Measurements from ENCODE around the gene HABP2. TPM values are rescaled to one million over a fixed set of nuclear protein-coding genes. Genes with fewer than 3 reads are reported as not detected.

HABP2 gene
- total and polyA plus RNA-seq, 4 donors, result not detected

GRCh38 chr10:113543107-113543955 lies 9.5 kb upstream of the HABP2 start:
- WGBS, 2 donors, result 83 to 85% methylated on average over 5 of the region's 5 CpGs
- no peaks in the 10 kb centered on the region for H3K27me3 ChIP-seq (ENCODE audit: control insufficient read depth in 1 of 2, insufficient read depth in 2 of 2, low read length in 1 of 2)
- ATAC-seq (ENCODE audit: low FRiP score) (no peak), DNase-seq (peak in 1 of 2 donors; percentile 38)
- no peaks in the 10 kb centered on the region for H3K36me3 ChIP-seq (ENCODE audit: control insufficient read depth in 1 of 2, insufficient read depth in 2 of 2, low read length in 1 of 2)
- no peak overlapping the region for H3K4me3 ChIP-seq (ENCODE audit: low read length in 2 of 2)
- intact Hi-C loops (cut with DNase I), result no loop called here
- H3K27ac ChIP-seq (ENCODE audit: low read depth in 1 of 2, low read length in 2 of 2), result no peak overlapping the region
- H3K4me1 ChIP-seq (ENCODE audit: control insufficient read depth in 1 of 2, insufficient read depth in 2 of 2, low read length in 2 of 2), result no peaks in the 10 kb centered on the region
- H3K9me3 ChIP-seq (ENCODE audit: control insufficient read depth, low read length), result no peaks in the 10 kb centered on the region

DNA sequence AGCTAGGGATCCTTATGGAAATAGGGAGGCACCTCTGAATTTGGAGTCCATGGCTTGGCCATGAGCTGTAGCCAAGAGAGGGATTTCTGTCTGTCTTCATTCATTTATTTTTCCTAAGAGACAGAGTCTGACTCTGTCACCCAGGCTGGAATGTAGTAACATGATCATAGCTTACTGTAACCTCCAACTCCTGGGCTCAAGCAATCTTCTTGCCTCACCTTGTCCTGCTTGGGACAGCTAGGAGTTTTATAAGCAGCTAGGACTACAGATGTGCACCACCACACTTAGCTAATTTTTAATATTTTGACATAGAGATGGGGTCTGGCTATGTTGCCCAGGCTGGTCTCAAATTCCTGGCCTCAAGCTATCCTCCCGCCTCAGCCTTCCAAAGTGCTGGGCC lies 8.5 kb upstream of the HABP2 start:
- intact Hi-C loops (cut with DNase I), result no loop called here
- ATAC-seq (ENCODE audit: low FRiP score) (no peak), DNase-seq (no peak)
- Histone ChIP-seq H3K4me1 (ENCODE audit: control insufficient read depth in 1 of 2, insufficient read depth in 2 of 2, low read length in 2 of 2) (no peaks in the 10 kb centered on the region), H3K36me3 (ENCODE audit: control insufficient read depth in 1 of 2, insufficient read depth in 2 of 2, low read length in 1 of 2) (no peaks in the 10 kb centered on the region), H3K27me3 (ENCODE audit: control insufficient read depth in 1 of 2, insufficient read depth in 2 of 2, low read length in 1 of 2) (no peaks in the 10 kb centered on the region), H3K4me3 (ENCODE audit: low read length in 2 of 2) (no peak overlapping the region), H3K9me3 (ENCODE audit: control insufficient read depth, low read length) (no peaks in the 10 kb centered on the region), H3K27ac (ENCODE audit: low read depth in 1 of 2, low read length in 2 of 2) (no peak overlapping the region)
- WGBS, 2 donors, result 95 to 97% methylated on average over 1 of the region's 1 CpG

DNA sequence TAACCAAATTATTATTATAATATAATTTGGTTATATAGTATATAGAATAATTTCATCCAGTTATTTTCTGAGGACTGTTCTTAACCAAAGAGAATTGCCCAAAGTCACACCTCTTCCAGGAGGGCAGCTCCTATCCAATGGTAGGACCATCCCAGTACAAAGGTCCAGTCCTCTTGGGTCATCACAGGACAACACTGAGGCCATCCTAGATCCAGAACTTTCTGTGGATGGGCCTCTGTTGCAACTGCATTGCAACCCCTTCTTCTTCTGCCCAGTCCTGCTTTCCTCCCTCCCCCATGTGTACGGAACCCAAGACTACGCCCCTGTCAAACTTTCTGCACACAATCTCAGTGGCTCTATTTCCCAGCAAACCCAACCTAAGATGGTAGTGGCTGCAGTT lies 5.4 kb upstream of the HABP2 start:
- no peak for ATAC-seq (ENCODE audit: low FRiP score)
- intact Hi-C loops (cut with DNase I), result no loop called here
- WGBS, 2 donors, result 95% methylated on average over 2 of the region's 2 CpGs

DNA sequence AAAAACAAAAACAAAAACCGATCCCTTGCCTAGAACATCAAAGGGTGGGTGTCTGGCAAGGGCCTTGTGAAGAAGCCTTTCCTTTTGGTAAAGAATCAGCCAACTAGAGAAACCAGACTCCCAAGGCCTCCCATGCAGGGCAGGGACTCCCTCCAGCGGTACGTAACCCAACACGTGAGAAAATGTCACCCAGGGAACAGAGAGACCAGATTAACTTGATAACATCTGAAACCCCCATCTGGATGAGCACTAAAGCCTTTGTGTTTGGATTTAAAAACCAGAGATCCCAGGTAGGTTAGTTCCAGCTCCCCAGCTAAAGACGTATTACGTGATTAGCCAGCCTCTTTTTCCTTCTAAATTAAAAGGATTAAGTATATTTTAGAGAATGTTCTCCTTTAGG lies 3.0 kb upstream of the HABP2 start:
- intact Hi-C loops (cut with DNase I), result no loop called here
- no peak for ATAC-seq (ENCODE audit: low FRiP score)
- Histone ChIP-seq H3K9me3 (ENCODE audit: control insufficient read depth, low read length) (no peaks in the 10 kb centered on the region), H3K27ac (ENCODE audit: low read depth in 1 of 2, low read length in 2 of 2) (no peak overlapping the region), H3K36me3 (ENCODE audit: control insufficient read depth in 1 of 2, insufficient read depth in 2 of 2, low read length in 1 of 2) (no peaks in the 10 kb centered on the region), H3K4me1 (ENCODE audit: control insufficient read depth in 1 of 2, insufficient read depth in 2 of 2, low read length in 2 of 2) (no peaks in the 10 kb centered on the region), H3K4me3 (ENCODE audit: low read length in 2 of 2) (no peak overlapping the region), H3K27me3 (ENCODE audit: control insufficient read depth in 1 of 2, insufficient read depth in 2 of 2, low read length in 1 of 2) (peaks cover 0 to 2% of the 10 kb centered on the region in 2 donors)
- no peak for DNase-seq
- WGBS, 2 donors, result 88% methylated on average over 6 of the region's 6 CpGs

More for the DNA sequence above, 5.4 kb upstream of the HABP2 start:
- no peak overlapping the region for H3K27ac ChIP-seq (ENCODE audit: low read depth in 1 of 2, low read length in 2 of 2)
- H3K4me3 ChIP-seq (ENCODE audit: low read length in 2 of 2), result no peak overlapping the region
- no peaks in the 10 kb centered on the region for H3K36me3 ChIP-seq (ENCODE audit: control insufficient read depth in 1 of 2, insufficient read depth in 2 of 2, low read length in 1 of 2)
- H3K9me3 ChIP-seq (ENCODE audit: control insufficient read depth, low read length), result no peaks in the 10 kb centered on the region
- DNase-seq, result no peak
- no peaks in the 10 kb centered on the region for H3K27me3 ChIP-seq (ENCODE audit: control insufficient read depth in 1 of 2, insufficient read depth in 2 of 2, low read length in 1 of 2)
- no peaks in the 10 kb centered on the region for H3K4me1 ChIP-seq (ENCODE audit: control insufficient read depth in 1 of 2, insufficient read depth in 2 of 2, low read length in 2 of 2)

DNA sequence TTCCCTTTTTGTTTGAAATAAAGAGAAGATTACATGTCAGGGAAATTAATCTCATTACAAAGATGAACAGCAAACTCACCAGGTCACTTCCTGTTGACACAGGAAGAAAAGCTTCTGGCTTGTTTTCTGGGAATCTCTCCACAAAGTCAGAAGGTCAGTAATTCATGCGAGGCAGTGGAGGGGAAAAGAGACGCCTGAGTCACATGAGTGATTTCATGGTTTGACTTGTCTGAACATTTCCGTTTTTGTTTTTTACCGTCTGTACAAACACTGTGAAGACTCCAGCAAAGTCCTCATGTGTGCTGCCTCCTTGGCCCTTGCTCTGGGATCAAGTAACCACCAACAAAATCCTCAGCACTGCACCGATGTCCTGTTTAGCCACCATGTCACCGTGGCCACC lies 2.5 kb upstream of the HABP2 start:
- 46 to 57% methylated on average over 6 of the region's 6 CpGs for WGBS, 2 donors
- ATAC-seq (ENCODE audit: low FRiP score), result no peak
- intact Hi-C loops (cut with DNase I), result no loop called here
- no peak overlapping the region for H3K27ac ChIP-seq (ENCODE audit: low read depth in 1 of 2, low read length in 2 of 2)
- H3K27me3 ChIP-seq (ENCODE audit: control insufficient read depth in 1 of 2, insufficient read depth in 2 of 2, low read length in 1 of 2), result peaks cover 0 to 2% of the 10 kb centered on the region in 2 donors
- no peak for DNase-seq
- H3K9me3 ChIP-seq (ENCODE audit: control insufficient read depth, low read length), result no peaks in the 10 kb centered on the region
- no peaks in the 10 kb centered on the region for H3K36me3 ChIP-seq (ENCODE audit: control insufficient read depth in 1 of 2, insufficient read depth in 2 of 2, low read length in 1 of 2)
- no peak overlapping the region for H3K4me3 ChIP-seq (ENCODE audit: low read length in 2 of 2)
- no peaks in the 10 kb centered on the region for H3K4me1 ChIP-seq (ENCODE audit: control insufficient read depth in 1 of 2, insufficient read depth in 2 of 2, low read length in 2 of 2)

GRCh38 chr10:113552014-113552413 lies 839 bp upstream of the HABP2 start:
- ATAC-seq (ENCODE audit: low FRiP score) (no peak), DNase-seq (peak in 1 of 2 donors; percentile 64)
- intact Hi-C loops (cut with DNase I), result no loop called here
- H3K27me3 ChIP-seq (ENCODE audit: control insufficient read depth in 1 of 2, insufficient read depth in 2 of 2, low read length in 1 of 2), result peaks cover 0 to 2% of the 10 kb centered on the region in 2 donors
- H3K9me3 ChIP-seq (ENCODE audit: control insufficient read depth, low read length), result no peaks in the 10 kb centered on the region
- H3K4me3 ChIP-seq (ENCODE audit: low read length in 2 of 2), result no peak overlapping the region
- no peak overlapping the region for H3K27ac ChIP-seq (ENCODE audit: low read depth in 1 of 2, low read length in 2 of 2)
- 90 to 94% methylated on average over 3 of the region's 3 CpGs for WGBS, 2 donors
- H3K36me3 ChIP-seq (ENCODE audit: control insufficient read depth in 1 of 2, insufficient read depth in 2 of 2, low read length in 1 of 2), result no peaks in the 10 kb centered on the region
- no peaks in the 10 kb centered on the region for H3K4me1 ChIP-seq (ENCODE audit: control insufficient read depth in 1 of 2, insufficient read depth in 2 of 2, low read length in 2 of 2)

GRCh38 chr10:113553149-113553548 lies 296 bp downstream of the HABP2 start:
- H3K27ac ChIP-seq (ENCODE audit: low read depth in 1 of 2, low read length in 2 of 2), result no peak overlapping the region
- H3K27me3 ChIP-seq (ENCODE audit: control insufficient read depth in 1 of 2, insufficient read depth in 2 of 2, low read length in 1 of 2), result peaks cover 0 to 2% of the 10 kb centered on the region in 2 donors
- no peak overlapping the region for H3K4me3 ChIP-seq (ENCODE audit: low read length in 2 of 2)
- H3K36me3 ChIP-seq (ENCODE audit: control insufficient read depth in 1 of 2, insufficient read depth in 2 of 2, low read length in 1 of 2), result no peaks in the 10 kb centered on the region
- 96 to 97% methylated on average over 2 of the region's 2 CpGs for WGBS, 2 donors
- intact Hi-C loops (cut with DNase I), result no loop called here
- H3K9me3 ChIP-seq (ENCODE audit: control insufficient read depth, low read length), result no peaks in the 10 kb centered on the region
- no peaks in the 10 kb centered on the region for H3K4me1 ChIP-seq (ENCODE audit: control insufficient read depth in 1 of 2, insufficient read depth in 2 of 2, low read length in 2 of 2)
- ATAC-seq (ENCODE audit: low FRiP score) (no peak), DNase-seq (peak in 1 of 2 donors; percentile 8)

- Histone ChIP-seq H3K9me3 (ENCODE audit: control insufficient read depth, low read length) (no peaks in the 10 kb centered on the region), H3K36me3 (ENCODE audit: control insufficient read depth in 1 of 2, insufficient read depth in 2 of 2, low read length in 1 of 2) (no peaks in the 10 kb centered on the region), H3K27me3 (ENCODE audit: control insufficient read depth in 1 of 2, insufficient read depth in 2 of 2, low read length in 1 of 2) (peaks cover 0 to 2% of the 10 kb centered on the region in 2 donors), H3K4me3 (ENCODE audit: low read length in 2 of 2) (no peak overlapping the region), H3K4me1 (ENCODE audit: control insufficient read depth in 1 of 2, insufficient read depth in 2 of 2, low read length in 2 of 2) (no peaks in the 10 kb centered on the region), H3K27ac (ENCODE audit: low read depth in 1 of 2, low read length in 2 of 2) (no peak overlapping the region)
- WGBS, 2 donors, result 72 to 86% methylated on average over 5 of the region's 5 CpGs
- DNase-seq (no peak), ATAC-seq (ENCODE audit: low FRiP score) (no peak)
- intact Hi-C loops (cut with DNase I), result no loop called here
Observed at GRCh38 chr10:113554214-113554613, 1.4 kb downstream of the HABP2 start.

DNA sequence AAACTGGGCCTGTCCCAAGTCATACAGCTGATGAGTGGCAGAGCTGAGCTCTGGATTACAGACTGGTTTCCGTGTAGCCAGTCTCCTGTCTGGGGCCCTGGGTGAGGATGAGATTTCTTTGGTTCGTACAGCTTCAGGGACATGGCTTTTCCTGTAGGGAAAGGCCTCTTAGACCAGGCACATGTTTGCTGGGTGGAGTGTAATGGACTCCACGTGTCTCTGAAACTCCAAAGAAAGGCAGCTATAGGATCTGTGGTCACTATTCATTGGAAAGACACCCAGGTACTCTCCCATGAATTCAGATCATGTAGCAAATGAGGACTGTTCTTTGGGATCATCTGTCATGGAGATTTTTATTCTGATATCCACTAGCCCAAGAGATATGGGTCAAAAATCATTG lies 2.4 kb downstream of the HABP2 start:
- Histone ChIP-seq H3K27ac (ENCODE audit: low read depth in 1 of 2, low read length in 2 of 2) (no peak overlapping the region), H3K27me3 (ENCODE audit: control insufficient read depth in 1 of 2, insufficient read depth in 2 of 2, low read length in 1 of 2) (peaks cover 0 to 2% of the 10 kb centered on the region in 2 donors), H3K4me3 (ENCODE audit: low read length in 2 of 2) (no peak overlapping the region), H3K9me3 (ENCODE audit: control insufficient read depth, low read length) (no peaks in the 10 kb centered on the region), H3K4me1 (ENCODE audit: control insufficient read depth in 1 of 2, insufficient read depth in 2 of 2, low read length in 2 of 2) (no peaks in the 10 kb centered on the region), H3K36me3 (ENCODE audit: control insufficient read depth in 1 of 2, insufficient read depth in 2 of 2, low read length in 1 of 2) (no peaks in the 10 kb centered on the region)
- WGBS, 2 donors, result 93 to 94% methylated on average over 3 of the region's 3 CpGs
- DNase-seq, result peak in 1 of 2 donors; percentile 9
- no peak for ATAC-seq (ENCODE audit: low FRiP score)
- intact Hi-C loops (cut with DNase I), result no loop called here

Data from aorta (tissue), 5 donors.